GM19099 (cell line): ENCODE data around the gene TRPV4.

Source experiments
- POLR2A ChIP-seq: IDR thresholded peaks from 3 replicates; pipeline ENCODE4 v1.6.1; 2011; ENCODE audit warnings: low read depth; ENCODE audit not compliant: insufficient read length; ENCODE audit errors: extremely low read depth

Gene TRPV4

DNA sequence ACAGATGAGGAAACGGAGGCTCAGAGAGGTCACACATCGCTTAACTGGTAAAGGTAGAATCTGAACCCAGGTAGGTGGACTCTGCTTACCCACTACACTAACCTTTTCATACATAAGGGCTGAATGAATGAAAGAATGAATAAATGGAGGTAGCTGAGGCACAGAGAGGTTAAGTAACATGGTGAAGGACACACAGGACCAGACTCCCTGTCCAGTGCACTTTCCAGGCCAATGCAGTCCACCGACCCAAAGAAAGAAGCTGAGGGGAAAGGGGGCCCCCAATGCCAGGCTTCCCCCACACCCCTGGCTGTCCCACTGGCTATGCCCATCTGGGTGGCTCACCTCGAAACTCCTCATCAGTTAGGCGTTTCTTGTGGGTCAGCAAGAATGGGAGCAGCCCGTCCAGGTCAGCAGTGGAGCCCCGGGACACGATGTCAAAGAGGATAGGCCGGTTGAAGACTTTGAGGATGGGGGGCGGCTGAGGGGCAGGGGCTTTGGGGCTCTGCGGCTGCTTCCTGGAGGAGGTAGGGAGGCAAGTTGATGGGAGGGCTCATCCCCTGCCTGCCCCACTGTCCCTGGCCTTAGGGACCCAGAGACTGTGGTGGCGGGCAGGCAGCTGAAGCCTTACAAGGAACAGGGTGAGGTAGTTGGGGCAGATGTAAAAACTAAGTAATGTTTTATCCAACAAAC, 25.1 kb downstream of the TRPV4 start:
- no peak for TF ChIP-seq POLR2A

DNA sequence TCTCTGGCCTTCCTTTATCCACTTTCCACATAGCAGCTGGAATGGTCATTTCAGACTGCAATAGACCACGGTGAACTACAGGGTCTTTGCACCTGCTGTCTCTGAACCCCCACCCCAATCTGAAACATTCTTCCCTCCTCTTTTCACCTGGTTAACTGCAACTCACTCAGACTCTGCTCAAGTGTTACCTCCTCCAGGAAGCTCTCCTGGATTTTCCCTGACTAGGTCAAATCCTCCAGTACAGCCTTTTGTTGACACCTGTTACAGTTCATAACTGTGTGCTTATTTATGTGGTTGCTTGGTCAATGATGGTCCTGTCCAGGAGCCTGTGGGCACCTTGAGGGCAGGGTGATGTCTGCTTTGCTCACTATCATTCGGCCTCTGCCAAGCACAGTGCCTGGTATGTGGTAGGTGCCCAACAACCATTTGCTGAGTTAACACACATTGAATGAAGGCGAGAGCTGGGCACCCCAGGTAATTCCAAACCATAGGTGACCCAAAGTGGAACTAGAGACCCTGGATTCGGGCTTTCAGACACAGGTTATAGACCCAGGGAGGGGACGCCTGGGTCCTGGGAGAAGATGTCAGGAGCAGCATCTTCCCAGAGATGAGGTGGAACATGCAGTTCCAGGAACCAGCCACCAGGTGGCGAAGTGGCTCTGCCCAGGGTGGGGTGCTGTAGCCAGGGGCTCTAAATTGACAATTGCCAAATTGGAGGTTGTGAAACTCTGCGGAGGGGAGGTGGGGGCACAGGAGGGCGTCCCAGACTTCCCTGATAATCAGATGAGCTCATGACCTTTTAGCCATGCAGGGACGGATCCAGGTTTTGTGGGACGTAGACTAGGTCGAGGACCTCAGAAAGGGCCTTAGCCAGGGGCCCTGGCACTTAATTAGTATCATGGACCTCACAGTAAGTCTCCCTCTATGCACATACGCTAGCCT, 28.1 kb downstream of the TRPV4 start:
- no peak for TF ChIP-seq POLR2A

DNA sequence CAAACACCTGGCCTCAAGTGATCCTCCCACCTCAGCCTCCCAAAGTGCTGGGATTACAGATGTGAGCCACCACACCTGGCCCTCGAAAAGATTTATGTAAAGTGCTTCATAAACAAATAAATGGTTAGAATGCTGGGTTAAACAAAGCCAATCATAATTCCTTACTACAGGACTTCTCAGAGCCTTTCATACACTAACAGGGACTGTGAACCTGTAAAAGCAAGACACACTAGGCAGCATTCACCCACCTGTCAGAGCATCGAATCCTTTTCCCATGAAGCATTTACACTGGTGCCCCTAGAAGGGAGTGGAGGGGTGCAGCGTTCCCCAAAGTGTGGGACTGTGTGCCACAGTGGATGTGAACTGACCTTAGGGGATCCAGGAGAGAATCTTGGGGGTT, 29.5 kb downstream of the TRPV4 start:
- no peak for TF ChIP-seq POLR2A

- TF ChIP-seq POLR2A = no peak
Measured at GRCh38 chr12:109802828-109803227, 30.4 kb downstream of the TRPV4 start.

DNA sequence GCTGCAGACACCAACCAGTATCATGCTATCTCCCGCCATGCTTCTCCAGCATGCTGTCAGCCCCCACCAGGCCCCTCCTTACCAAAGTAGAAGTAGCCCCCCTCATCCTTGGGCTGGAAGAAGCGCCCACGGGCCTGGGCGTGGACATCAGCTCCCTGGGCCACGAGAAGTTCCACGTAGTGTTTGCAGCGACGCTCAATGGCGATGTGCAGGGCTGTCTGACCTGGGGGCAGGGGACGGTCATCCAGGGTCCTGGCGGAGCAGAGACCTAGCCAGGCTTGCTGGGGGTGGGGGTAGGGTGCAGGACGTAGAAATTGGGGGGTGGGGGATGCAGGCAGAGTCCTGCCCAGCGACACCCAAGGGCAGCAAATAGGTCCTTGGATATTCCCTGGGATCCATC, 32.7 kb downstream of the TRPV4 start:
- TF ChIP-seq POLR2A = no peak

DNA sequence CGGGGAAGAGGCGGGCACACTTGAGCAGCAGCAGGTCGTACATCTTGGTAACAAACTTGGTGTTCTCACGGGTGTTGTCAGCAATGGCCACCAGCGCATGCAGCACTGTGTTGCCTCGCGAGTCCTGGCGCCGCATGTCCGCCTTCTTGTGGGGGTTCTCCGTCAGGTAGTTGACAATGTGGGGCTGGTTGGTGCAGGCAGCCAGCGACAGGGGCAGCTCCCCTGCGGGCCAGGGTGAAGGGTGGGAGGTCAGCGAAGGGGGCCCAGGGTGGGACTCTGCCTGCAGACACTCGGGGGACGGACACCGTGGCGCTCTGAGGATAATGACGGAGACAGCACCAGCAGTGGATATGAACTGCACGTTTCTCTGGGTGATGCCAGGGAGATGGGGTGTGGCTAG, 34.5 kb downstream of the TRPV4 start:
- no peak for TF ChIP-seq POLR2A

GRCh38 chr12:109797905-109798669, 35.1 kb downstream of the TRPV4 start:
- no peak for TF ChIP-seq POLR2A

DNA sequence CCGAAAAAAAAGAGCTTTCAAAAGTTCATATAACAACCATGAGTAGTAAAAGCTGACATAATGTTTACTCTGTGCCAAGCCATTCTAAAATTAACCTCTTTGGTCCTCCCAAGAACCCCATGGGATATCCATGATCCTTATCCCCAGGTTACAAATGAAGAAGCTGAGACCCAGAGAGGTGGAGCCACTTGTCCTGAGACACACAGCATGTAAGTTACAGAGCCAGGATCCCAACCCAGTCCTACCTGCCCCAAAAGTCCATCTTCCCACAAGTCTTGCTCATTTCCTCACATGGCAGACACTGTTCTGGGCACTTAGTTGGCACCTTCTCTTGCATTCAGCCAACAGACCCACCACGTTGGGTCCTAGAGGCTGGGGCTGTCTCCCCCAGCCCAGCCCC, 37.1 kb downstream of the TRPV4 start:
- no peak for TF ChIP-seq POLR2A

DNA sequence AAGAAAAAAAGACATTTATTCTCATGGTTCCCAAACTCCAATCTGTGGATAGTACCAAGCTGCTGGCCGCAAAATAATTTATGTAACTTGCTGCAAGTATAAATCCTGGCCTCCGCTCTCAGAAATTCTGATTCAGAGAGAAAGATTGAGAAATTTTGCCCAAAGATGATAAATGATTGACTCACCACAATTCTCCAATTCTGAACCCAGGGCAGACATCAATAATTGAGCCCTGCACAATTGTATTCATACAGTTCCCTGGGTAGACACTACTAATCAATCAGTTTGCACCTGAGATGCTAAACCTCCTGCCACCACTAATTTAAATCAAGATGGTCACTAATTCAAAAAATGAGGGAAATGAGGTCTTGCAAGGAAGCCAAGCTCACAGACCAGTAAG, 38.2 kb downstream of the TRPV4 start:
- no peak for TF ChIP-seq POLR2A

- TF ChIP-seq POLR2A = no peak
Measured at GRCh38 chr12:109793826-109794501, 39.2 kb downstream of the TRPV4 start.

- TF ChIP-seq POLR2A = no peak
Measured at GRCh38 chr12:109793411-109793810, 39.8 kb downstream of the TRPV4 start.

GRCh38 chr12:109792992-109793391, 40.2 kb downstream of the TRPV4 start:
- no peak for TF ChIP-seq POLR2A

DNA sequence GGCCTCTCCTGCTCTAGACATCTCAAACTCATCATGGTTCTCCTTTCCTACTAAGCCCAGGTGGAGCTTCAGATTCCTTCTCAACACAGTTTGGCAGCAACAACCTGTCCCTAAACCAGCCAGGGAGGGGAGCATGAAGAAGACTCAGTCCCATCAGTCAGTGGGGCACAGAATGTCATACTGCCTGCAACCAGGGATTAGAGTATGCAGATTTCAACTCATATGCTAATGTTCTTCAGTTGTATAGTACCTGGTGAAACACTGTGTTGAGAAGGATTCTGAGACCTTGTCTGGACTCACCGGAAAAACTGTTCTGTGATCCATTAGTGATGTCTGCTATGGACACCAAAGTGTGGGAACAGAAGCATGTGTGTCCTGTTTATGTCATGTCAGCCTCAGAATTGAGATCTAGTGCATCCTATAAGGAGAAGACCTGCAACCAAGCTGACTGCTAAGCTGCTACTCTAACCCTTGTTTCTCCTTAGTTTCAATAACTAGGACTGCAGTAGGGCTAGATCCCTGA, 43.6 kb downstream of the TRPV4 start:
- TF ChIP-seq POLR2A = no peak

GRCh38 chr12:109786799-109787198, 46.4 kb downstream of the TRPV4 start:
- no peak for TF ChIP-seq POLR2A

DNA sequence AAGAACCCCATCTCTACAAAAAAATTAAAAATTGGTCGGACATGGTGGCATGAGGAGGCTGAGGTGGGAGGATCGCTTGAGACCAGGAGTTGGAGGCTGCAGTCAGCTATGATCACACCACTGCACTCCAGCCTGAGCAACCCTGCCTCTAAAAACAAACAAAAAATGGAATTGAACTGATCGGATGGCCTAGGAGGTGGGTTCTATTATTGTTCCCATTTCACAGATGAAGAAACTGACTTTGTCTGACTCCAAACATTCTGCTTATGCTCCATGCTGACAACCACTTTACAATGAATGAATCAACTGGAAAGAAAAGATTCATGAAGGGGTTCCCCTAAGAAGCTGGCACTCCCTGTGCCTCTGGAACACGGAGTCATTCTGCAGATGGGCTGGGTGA, 47.3 kb downstream of the TRPV4 start:
- TF ChIP-seq POLR2A = no peak
